GM23338 (cell line): ENCODE data around the gene GNS. TPM values are rescaled to one million over a fixed set of nuclear protein-coding genes. Genes with fewer than 3 reads are reported as not detected.

Source experiments
- ATAC-seq: fragments of 200-7000 bp; cut with Tn5 transposase; 3 replicates; pipeline ENCODE4 v1.9.1; 2020
- DNase-seq: peaks from one replicate; pipeline ENCODE4 v3.0.0-alpha.2; 2015; ENCODE audit warnings: low spot score
- H2AFZ ChIP-seq: fragments of 200-600 bp; sonication (generic); 2 replicates; pipeline ENCODE4 v1.8.0; 2016; ENCODE audit warnings: antibody characterized with exemption, mild to moderate bottlenecking, moderate library complexity
- H3F3A ChIP-seq: fragments of 200-600 bp; sonication (generic); replicated peaks from 2 replicates; pipeline ENCODE4 v1.8.0; 2017; ENCODE audit warnings: antibody characterized with exemption, mixed run types, low read depth
- H3K27ac ChIP-seq: fragments of 200-600 bp; sonication (generic); 2 replicates; pipeline ENCODE4 v1.6.1; 2016; ENCODE audit warnings: low read depth
- H3K27me3 ChIP-seq: fragments of 200-600 bp; sonication (generic); 2 replicates; pipeline ENCODE4 v1.8.0; 2016; ENCODE audit warnings: mild to moderate bottlenecking, mixed run types, moderate library complexity; ENCODE audit not compliant: insufficient read depth
- H3K36me3 ChIP-seq: fragments of 200-600 bp; sonication (generic); 2 replicates; pipeline ENCODE4 v1.8.0; 2016; ENCODE audit warnings: mild to moderate bottlenecking; ENCODE audit not compliant: insufficient read depth
- H3K4me1 ChIP-seq: fragments of 200-600 bp; sonication (generic); 2 replicates; pipeline ENCODE4 v1.8.0; 2016; ENCODE audit warnings: mild to moderate bottlenecking, moderate library complexity; ENCODE audit not compliant: insufficient read depth
- H3K4me2 ChIP-seq: fragments of 200-600 bp; sonication (generic); 2 replicates; pipeline ENCODE4 v1.7.1; 2017; ENCODE audit warnings: mixed run types
- H3K4me3 ChIP-seq: fragments of 200-600 bp; sonication (generic); 2 replicates; pipeline ENCODE4 v1.6.1; 2016; ENCODE audit warnings: mixed run types
- H3K79me2 ChIP-seq: fragments of 200-600 bp; sonication (generic); replicated peaks from 2 replicates; pipeline ENCODE4 v1.8.0; 2017; ENCODE audit warnings: mild to moderate bottlenecking; ENCODE audit not compliant: insufficient read depth
- H3K9me2 ChIP-seq: fragments of 200-600 bp; sonication (generic); 2 replicates; pipeline ENCODE4 v1.8.0; 2017; ENCODE audit not compliant: insufficient read depth
- H4K20me1 ChIP-seq: fragments of 200-600 bp; sonication (generic); replicated peaks from 2 replicates; pipeline ENCODE4 v1.8.0; 2017; ENCODE audit warnings: mild to moderate bottlenecking; ENCODE audit not compliant: insufficient read depth
- H3K27ac Mint-ChIP-seq: 2 replicates; pipeline ENCODE4 v1.8.0; 2020; ENCODE audit warnings: inconsistent platforms, mild to moderate bottlenecking, moderate library complexity, mixed read lengths
- H3K27me3 Mint-ChIP-seq: 3 replicates; pipeline ENCODE4 v1.8.0; 2022; ENCODE audit warnings: low read depth, mild to moderate bottlenecking, moderate library complexity, mixed read lengths, inconsistent platforms; ENCODE audit not compliant: insufficient read depth, poor library complexity
- H3K36me3 Mint-ChIP-seq: 3 replicates; pipeline ENCODE4 v1.8.0; 2021; ENCODE audit warnings: low read depth, mild to moderate bottlenecking, inconsistent platforms, moderate library complexity, mixed read lengths
- H3K4me1 Mint-ChIP-seq: 3 replicates; pipeline ENCODE4 v1.8.0; 2020; ENCODE audit warnings: mild to moderate bottlenecking, inconsistent platforms, mixed read lengths
- H3K4me3 Mint-ChIP-seq: 3 replicates; pipeline ENCODE4 v1.8.0; 2021; ENCODE audit warnings: moderate library complexity, mild to moderate bottlenecking, inconsistent platforms, mixed read lengths
- H3K9me3 Mint-ChIP-seq: 3 replicates; pipeline ENCODE4 v1.8.0; 2020; ENCODE audit warnings: moderate library complexity, mild to moderate bottlenecking, inconsistent platforms, mixed read lengths
- CREB1 ChIP-seq: fragments of 250-450 bp; sonication (Bioruptor Pico); IDR thresholded peaks from 2 replicates; pipeline ENCODE4 v1.5.0; 2020; ENCODE audit warnings: low read depth, mild to moderate bottlenecking, moderate library complexity
- EZH2 ChIP-seq: fragments of 200-600 bp; sonication (generic); IDR thresholded peaks from one replicate; pipeline ENCODE4 v1.8.0; 2017; ENCODE audit warnings: antibody characterized with exemption, mild to moderate bottlenecking, low read depth; ENCODE audit not compliant: unreplicated experiment
- EZH2phosphoT487 ChIP-seq: fragments of 200-600 bp; sonication (generic); IDR thresholded peaks from one replicate; pipeline ENCODE4 v1.8.1; 2018; ENCODE audit warnings: antibody characterized with exemption; ENCODE audit not compliant: unreplicated experiment
- JUNB ChIP-seq: IDR thresholded peaks from one replicate; pipeline ENCODE4 v1.6.1; 2016; ENCODE audit warnings: antibody characterized with exemption; ENCODE audit not compliant: unreplicated experiment
- NANOG ChIP-seq: IDR thresholded peaks from 2 replicates; pipeline ENCODE4 v1.6.1; 2016; ENCODE audit warnings: antibody characterized with exemption, borderline replicate concordance
- POLR2AphosphoS5 ChIP-seq: IDR thresholded peaks from 2 replicates; pipeline ENCODE4 v1.6.1; 2016; ENCODE audit warnings: antibody characterized with exemption, low read depth
- STAT1 ChIP-seq: IDR thresholded peaks from one replicate; pipeline ENCODE4 v1.6.1; 2016; ENCODE audit warnings: antibody characterized with exemption; ENCODE audit not compliant: unreplicated experiment
- ZNF114 ChIP-seq: fragments of 250-450 bp; sonication (Bioruptor Pico); IDR thresholded peaks from 2 replicates; pipeline ENCODE4 v1.5.0; 2020; ENCODE audit warnings: mild to moderate bottlenecking, moderate library complexity
- ZNF331 ChIP-seq: fragments of 250-450 bp; sonication (Bioruptor Pico); IDR thresholded peaks from 2 replicates; pipeline ENCODE4 v1.5.0; 2020; ENCODE audit warnings: low read depth, mild to moderate bottlenecking, moderate library complexity
- polyA plus RNA-seq: library from polyadenylated mRNA; unstranded; fragments of >200 nt; fragmentation: Nextera tagmentation; extraction: Ambion mirVana; gene quantifications from 2 replicates; pipeline ENCODE4 v1.2.1, GENCODE V29; 2016
- total RNA-seq: library from RNA; depleted of rRNA; stranded (reverse); fragments of >200 nt; shearing (Covaris generic); gene quantifications from 2 replicates; pipeline ENCODE4 v1.2.3, GENCODE V29; 2014
- TF ChIP-seq, protein P1 (sequence below), 2 experiments: fragments of 200-600 bp in 1 of 2; sonication (generic) in 1 of 2; conservative IDR thresholded peaks; 2 replicates each; pipeline versions ENCODE4 v1.5.1 to v1.6.1; 2016 to 2017; ENCODE audit warnings: antibody characterized with exemption in 2 of 2, low read depth in 2 of 2, mild to moderate bottlenecking in 2 of 2, moderate library complexity in 1 of 2
- TF ChIP-seq, protein P2 (sequence below): IDR thresholded peaks from 2 replicates; pipeline ENCODE4 v1.6.1; 2016; ENCODE audit warnings: antibody characterized with exemption
- TF ChIP-seq, protein P3 (sequence below): fragments of 250-450 bp; sonication (Bioruptor Pico); IDR thresholded peaks from 2 replicates; pipeline ENCODE4 v1.5.0; 2020; ENCODE audit warnings: mild to moderate bottlenecking, moderate library complexity
- TF ChIP-seq, protein P4 (sequence below): IDR thresholded peaks from one replicate; pipeline ENCODE4 v1.6.1; 2018; ENCODE audit warnings: antibody characterized with exemption; ENCODE audit not compliant: unreplicated experiment

The GNS gene
- total and polyA plus RNA-seq, 2 experiments from 2014 or later: 12.3 to 34.9 TPM

DNA sequence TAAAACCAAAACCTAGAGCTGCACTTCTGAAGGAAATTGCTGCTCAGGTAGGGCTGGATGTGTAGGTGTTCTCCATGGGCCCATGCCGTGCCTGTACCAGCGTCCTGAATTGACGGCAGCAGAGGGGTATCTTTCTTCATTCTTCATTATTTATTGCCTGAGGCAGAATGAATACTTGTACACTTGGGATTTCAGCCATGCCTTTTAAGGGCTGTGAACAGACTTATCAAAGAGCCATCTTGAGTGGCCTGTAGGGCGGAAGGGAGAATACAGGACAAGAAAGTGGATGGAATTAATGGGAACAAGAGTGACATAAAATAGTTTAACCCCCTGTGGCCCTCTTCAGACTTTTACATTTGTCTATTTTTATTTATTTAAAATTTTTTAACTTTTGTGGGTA lies 87.5 kb downstream of the GNS start:
- Mint-ChIP-seq H3K4me1 (peaks cover 76% of the 10 kb centered on the region), H3K36me3 (no peaks in the 10 kb centered on the region; the same call in 2 of the 3 replicates), H3K4me3 (no peak overlapping the region), H3K27ac (peak overlapping the region; percentile 82; the same call in 1 of the 2 replicates), H3K9me3 (no peaks in the 10 kb centered on the region; the same call in 2 of the 3 replicates), H3K27me3 (peaks cover 13% of the 10 kb centered on the region)
- DNase-seq: no peak
- H3K4me1 ChIP-seq: peaks cover 68% of the 10 kb centered on the region
- H3K27me3 ChIP-seq: no peaks in the 10 kb centered on the region
- no peak overlapping the region for H3K4me2 ChIP-seq
- H2AFZ ChIP-seq: no peak overlapping the region
- peaks cover 15% of the 10 kb centered on the region; the same call in 1 of the 2 replicates for H4K20me1 ChIP-seq
- TF ChIP-seq, protein P1, sequence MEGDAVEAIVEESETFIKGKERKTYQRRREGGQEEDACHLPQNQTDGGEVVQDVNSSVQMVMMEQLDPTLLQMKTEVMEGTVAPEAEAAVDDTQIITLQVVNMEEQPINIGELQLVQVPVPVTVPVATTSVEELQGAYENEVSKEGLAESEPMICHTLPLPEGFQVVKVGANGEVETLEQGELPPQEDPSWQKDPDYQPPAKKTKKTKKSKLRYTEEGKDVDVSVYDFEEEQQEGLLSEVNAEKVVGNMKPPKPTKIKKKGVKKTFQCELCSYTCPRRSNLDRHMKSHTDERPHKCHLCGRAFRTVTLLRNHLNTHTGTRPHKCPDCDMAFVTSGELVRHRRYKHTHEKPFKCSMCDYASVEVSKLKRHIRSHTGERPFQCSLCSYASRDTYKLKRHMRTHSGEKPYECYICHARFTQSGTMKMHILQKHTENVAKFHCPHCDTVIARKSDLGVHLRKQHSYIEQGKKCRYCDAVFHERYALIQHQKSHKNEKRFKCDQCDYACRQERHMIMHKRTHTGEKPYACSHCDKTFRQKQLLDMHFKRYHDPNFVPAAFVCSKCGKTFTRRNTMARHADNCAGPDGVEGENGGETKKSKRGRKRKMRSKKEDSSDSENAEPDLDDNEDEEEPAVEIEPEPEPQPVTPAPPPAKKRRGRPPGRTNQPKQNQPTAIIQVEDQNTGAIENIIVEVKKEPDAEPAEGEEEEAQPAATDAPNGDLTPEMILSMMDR (conservative IDR thresholded peaks at IDR 0.05; ENCODE audit: low read depth in 2 of 2): no peak
- no peak for TF ChIP-seq EZH2
- no peak for TF ChIP-seq NANOG
- TF ChIP-seq ZNF114: no peak
- no peak for TF ChIP-seq STAT1
- TF ChIP-seq, protein P2, sequence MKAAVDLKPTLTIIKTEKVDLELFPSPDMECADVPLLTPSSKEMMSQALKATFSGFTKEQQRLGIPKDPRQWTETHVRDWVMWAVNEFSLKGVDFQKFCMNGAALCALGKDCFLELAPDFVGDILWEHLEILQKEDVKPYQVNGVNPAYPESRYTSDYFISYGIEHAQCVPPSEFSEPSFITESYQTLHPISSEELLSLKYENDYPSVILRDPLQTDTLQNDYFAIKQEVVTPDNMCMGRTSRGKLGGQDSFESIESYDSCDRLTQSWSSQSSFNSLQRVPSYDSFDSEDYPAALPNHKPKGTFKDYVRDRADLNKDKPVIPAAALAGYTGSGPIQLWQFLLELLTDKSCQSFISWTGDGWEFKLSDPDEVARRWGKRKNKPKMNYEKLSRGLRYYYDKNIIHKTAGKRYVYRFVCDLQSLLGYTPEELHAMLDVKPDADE: no peak
- TF ChIP-seq, protein P3, sequence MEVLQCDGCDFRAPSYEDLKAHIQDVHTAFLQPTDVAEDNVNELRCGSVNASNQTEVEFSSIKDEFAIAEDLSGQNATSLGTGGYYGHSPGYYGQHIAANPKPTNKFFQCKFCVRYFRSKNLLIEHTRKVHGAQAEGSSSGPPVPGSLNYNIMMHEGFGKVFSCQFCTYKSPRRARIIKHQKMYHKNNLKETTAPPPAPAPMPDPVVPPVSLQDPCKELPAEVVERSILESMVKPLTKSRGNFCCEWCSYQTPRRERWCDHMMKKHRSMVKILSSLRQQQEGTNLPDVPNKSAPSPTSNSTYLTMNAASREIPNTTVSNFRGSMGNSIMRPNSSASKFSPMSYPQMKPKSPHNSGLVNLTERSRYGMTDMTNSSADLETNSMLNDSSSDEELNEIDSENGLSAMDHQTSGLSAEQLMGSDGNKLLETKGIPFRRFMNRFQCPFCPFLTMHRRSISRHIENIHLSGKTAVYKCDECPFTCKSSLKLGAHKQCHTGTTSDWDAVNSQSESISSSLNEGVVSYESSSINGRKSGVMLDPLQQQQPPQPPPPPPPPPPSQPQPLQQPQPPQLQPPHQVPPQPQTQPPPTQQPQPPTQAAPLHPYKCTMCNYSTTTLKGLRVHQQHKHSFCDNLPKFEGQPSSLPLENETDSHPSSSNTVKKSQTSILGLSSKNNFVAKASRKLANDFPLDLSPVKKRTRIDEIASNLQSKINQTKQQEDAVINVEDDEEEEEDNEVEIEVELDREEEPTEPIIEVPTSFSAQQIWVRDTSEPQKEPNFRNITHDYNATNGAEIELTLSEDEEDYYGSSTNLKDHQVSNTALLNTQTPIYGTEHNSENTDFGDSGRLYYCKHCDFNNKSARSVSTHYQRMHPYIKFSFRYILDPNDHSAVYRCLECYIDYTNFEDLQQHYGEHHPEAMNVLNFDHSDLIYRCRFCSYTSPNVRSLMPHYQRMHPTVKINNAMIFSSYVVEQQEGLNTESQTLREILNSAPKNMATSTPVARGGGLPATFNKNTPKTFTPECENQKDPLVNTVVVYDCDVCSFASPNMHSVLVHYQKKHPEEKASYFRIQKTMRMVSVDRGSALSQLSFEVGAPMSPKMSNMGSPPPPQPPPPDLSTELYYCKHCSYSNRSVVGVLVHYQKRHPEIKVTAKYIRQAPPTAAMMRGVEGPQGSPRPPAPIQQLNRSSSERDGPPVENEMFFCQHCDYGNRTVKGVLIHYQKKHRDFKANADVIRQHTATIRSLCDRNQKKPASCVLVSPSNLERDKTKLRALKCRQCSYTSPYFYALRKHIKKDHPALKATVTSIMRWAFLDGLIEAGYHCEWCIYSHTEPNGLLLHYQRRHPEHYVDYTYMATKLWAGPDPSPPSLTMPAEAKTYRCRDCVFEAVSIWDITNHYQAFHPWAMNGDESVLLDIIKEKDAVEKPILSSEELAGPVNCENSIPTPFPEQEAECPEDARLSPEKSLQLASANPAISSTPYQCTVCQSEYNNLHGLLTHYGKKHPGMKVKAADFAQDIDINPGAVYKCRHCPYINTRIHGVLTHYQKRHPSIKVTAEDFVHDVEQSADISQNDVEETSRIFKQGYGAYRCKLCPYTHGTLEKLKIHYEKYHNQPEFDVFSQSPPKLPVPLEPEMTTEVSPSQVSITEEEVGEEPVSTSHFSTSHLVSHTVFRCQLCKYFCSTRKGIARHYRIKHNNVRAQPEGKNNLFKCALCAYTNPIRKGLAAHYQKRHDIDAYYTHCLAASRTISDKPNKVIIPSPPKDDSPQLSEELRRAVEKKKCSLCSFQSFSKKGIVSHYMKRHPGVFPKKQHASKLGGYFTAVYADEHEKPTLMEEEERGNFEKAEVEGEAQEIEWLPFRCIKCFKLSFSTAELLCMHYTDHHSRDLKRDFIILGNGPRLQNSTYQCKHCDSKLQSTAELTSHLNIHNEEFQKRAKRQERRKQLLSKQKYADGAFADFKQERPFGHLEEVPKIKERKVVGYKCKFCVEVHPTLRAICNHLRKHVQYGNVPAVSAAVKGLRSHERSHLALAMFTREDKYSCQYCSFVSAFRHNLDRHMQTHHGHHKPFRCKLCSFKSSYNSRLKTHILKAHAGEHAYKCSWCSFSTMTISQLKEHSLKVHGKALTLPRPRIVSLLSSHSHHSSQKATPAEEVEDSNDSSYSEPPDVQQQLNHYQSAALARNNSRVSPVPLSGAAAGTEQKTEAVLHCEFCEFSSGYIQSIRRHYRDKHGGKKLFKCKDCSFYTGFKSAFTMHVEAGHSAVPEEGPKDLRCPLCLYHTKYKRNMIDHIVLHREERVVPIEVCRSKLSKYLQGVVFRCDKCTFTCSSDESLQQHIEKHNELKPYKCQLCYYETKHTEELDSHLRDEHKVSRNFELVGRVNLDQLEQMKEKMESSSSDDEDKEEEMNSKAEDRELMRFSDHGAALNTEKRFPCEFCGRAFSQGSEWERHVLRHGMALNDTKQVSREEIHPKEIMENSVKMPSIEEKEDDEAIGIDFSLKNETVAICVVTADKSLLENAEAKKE: no peak
- TF ChIP-seq ZNF331 (CRISPR knock-in tag): no peak
- TF ChIP-seq CREB1: no peak
- TF ChIP-seq, protein P4, sequence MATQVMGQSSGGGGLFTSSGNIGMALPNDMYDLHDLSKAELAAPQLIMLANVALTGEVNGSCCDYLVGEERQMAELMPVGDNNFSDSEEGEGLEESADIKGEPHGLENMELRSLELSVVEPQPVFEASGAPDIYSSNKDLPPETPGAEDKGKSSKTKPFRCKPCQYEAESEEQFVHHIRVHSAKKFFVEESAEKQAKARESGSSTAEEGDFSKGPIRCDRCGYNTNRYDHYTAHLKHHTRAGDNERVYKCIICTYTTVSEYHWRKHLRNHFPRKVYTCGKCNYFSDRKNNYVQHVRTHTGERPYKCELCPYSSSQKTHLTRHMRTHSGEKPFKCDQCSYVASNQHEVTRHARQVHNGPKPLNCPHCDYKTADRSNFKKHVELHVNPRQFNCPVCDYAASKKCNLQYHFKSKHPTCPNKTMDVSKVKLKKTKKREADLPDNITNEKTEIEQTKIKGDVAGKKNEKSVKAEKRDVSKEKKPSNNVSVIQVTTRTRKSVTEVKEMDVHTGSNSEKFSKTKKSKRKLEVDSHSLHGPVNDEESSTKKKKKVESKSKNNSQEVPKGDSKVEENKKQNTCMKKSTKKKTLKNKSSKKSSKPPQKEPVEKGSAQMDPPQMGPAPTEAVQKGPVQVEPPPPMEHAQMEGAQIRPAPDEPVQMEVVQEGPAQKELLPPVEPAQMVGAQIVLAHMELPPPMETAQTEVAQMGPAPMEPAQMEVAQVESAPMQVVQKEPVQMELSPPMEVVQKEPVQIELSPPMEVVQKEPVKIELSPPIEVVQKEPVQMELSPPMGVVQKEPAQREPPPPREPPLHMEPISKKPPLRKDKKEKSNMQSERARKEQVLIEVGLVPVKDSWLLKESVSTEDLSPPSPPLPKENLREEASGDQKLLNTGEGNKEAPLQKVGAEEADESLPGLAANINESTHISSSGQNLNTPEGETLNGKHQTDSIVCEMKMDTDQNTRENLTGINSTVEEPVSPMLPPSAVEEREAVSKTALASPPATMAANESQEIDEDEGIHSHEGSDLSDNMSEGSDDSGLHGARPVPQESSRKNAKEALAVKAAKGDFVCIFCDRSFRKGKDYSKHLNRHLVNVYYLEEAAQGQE: no peak
- no peak for TF ChIP-seq JUNB
- no peak for TF ChIP-seq POLR2AphosphoS5
- TF ChIP-seq EZH2phosphoT487: no peak
- no peak overlapping the region for H3K4me3 ChIP-seq
- H3K27ac ChIP-seq: peak overlapping the region; percentile 56; the same call in 1 of the 2 replicates
- no peak for ATAC-seq
- H3K79me2 ChIP-seq: peaks cover 99% of the 10 kb centered on the region
- no peaks in the 10 kb centered on the region for H3F3A ChIP-seq
- no peaks in the 10 kb centered on the region for H3K9me2 ChIP-seq
- H3K36me3 ChIP-seq: no peaks in the 10 kb centered on the region
